Gastroesophageal sphincter (tissue), 3 donors: ENCODE data around the gene SEMA3A.

Experiments
- POLR2A ChIP-seq, 2 donors: fragments of 450-650 bp; IDR thresholded peaks; one replicate each; pipeline ENCODE4 v1.6.1; 2017; ENCODE audit warnings: antibody characterized with exemption in 2 of 2, mild to moderate bottlenecking in 2 of 2, moderate library complexity in 1 of 2
- POLR2AphosphoS5 ChIP-seq: sonication (generic); formaldehyde crosslinking; IDR thresholded peaks from one replicate; pipeline ENCODE4 v1.6.1; 2017; ENCODE audit warnings: antibody characterized with exemption
- TF ChIP-seq, protein P1 (sequence below), 4 experiments: fragments of 200-600 bp in 2 of 4; fragments of 450-650 bp in 2 of 4; sonication (generic) in 1 of 4; IDR thresholded peaks; one replicate each; pipeline ENCODE4 v1.5.1; 2017 to 2019; ENCODE audit warnings: antibody characterized with exemption in 4 of 4, mild to moderate bottlenecking in 2 of 4, moderate library complexity in 2 of 4

DNA sequence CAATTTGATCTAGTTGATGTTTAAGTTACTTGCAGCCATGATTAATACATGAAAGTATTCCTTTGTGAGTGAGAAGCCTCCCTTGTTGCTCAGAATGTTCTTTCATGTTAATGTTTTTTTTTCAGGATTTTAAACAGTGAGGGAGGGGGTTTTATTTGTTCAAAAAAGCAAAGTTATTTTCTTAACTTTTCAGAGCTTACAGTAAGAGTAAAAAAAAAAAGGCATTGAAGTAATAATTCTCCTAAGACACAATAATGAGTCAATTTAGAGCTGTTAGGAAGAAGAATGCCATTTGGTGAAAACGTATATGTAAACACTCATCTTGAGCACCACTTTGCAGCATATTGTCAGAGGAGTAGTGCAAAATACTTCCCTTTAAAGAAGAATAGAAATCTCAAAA, 105.8 kb downstream of the SEMA3A start:
- TF ChIP-seq, protein P1, sequence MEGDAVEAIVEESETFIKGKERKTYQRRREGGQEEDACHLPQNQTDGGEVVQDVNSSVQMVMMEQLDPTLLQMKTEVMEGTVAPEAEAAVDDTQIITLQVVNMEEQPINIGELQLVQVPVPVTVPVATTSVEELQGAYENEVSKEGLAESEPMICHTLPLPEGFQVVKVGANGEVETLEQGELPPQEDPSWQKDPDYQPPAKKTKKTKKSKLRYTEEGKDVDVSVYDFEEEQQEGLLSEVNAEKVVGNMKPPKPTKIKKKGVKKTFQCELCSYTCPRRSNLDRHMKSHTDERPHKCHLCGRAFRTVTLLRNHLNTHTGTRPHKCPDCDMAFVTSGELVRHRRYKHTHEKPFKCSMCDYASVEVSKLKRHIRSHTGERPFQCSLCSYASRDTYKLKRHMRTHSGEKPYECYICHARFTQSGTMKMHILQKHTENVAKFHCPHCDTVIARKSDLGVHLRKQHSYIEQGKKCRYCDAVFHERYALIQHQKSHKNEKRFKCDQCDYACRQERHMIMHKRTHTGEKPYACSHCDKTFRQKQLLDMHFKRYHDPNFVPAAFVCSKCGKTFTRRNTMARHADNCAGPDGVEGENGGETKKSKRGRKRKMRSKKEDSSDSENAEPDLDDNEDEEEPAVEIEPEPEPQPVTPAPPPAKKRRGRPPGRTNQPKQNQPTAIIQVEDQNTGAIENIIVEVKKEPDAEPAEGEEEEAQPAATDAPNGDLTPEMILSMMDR (IDR thresholded peaks at IDR 0.05), result no peak
- no peak for TF ChIP-seq POLR2A (IDR thresholded peaks at IDR 0.05)
- TF ChIP-seq POLR2AphosphoS5, result no peak
